Fibroblast of skin of abdomen (primary cell): ENCODE measurements around the gene COL27A1.
"Not testable (repeated sequence)": the region's sequence is repeated elsewhere in the genome, so short reads cannot be mapped to it uniquely, and the experiment has no call there.

Source experiments
- DNase-seq: peaks from one replicate; pipeline ENCODE4 v3.0.0-alpha.2; 2013

Gene COL27A1

DNA sequence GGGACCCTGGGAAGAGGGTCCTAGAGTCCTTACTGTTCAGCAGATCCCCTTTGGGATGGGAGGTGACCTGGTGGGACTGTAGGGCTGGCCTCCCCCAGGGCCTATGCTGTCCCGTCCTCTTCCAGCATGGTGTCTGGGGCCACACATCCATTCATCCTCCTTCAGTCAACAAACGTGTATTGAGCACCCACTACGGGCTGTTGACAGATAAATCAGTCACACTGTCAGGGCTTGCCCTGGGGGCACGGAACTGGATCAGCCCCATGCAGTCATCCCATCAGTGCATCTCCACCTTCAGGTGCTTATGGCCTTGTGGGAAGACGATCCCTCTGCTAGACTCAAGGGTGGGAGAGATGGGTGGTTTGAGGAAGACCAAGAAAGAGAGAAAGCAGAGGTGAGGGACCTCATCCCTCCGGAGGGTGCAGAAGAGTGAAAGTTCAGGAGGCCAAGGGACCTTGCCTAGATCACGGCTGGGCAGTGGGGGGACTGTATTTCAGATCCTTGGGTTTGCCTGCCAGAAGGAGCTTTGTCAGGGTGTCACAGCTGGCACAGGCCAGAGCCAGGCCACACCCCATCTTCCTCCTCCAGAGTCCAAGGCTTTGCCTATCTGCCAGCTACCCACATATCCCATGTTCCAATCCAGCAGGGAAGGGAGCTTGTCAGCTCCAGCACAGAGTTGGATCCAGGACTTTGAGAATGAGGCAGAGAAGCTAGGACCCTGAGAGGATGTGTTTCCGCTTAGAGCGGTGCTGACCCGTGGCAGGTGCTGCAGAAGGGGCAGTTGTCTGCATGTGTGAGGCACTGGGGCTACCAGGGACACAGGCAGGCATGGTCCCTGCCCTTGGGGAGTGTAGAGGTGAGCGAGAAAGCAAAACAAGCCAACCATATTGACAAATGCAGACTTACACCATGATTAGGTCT lies 30.5 kb downstream of the COL27A1 start:
- no peak for DNase-seq

DNA sequence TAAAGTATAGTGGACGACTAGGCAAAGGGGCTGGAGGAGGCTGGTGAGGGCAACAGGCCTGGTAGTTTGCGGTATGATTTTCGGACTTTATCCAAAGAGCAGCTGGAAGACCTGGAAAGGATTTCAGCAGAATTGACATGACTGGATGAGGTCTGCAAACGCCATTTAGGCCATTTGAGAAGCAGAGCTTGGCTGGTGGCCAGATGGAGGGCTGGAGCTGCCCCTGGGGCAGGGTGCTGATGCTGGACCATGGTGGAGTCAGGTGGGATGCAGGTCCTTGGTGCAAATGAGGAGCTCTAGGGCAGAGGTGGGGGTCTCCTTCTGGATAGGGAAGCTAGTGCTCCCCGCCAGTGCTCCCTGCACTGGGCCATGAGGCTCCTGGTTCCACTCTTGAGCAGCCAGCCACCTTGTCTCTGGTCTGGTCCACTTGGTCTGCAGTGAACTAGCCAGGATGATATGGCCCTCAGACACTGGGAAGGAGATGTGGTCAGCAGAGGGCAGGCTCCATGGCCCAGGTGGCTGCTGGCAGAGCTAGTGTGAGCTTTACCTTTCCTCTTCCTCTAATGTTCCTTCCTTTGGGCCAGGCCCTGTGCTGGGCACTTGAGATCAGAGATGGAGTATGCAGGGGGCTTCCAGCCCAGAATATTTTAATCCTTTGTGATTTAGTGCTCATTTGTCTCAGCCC lies 31.4 kb downstream of the COL27A1 start:
- DNase-seq, result no peak

DNA sequence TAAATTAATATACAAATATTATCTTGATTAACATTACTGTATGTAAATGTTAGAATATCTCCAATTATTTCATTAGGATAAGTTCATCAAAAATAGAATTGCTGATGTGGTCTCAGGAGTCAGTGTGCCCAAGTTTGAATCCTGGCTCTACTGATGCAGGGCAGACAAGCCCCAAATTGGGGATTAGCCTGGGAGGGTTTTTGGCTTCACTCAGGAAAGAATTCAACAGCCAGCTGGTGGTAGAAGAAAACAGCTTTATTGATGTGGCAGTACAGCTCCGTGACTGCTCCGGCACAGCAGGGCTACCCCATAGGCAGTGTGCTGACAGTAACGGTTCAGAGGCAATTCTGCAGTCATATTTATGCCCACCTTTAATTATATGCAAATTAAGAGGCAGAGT lies 32.5 kb downstream of the COL27A1 start:
- DNase-seq, result no peak

DNA sequence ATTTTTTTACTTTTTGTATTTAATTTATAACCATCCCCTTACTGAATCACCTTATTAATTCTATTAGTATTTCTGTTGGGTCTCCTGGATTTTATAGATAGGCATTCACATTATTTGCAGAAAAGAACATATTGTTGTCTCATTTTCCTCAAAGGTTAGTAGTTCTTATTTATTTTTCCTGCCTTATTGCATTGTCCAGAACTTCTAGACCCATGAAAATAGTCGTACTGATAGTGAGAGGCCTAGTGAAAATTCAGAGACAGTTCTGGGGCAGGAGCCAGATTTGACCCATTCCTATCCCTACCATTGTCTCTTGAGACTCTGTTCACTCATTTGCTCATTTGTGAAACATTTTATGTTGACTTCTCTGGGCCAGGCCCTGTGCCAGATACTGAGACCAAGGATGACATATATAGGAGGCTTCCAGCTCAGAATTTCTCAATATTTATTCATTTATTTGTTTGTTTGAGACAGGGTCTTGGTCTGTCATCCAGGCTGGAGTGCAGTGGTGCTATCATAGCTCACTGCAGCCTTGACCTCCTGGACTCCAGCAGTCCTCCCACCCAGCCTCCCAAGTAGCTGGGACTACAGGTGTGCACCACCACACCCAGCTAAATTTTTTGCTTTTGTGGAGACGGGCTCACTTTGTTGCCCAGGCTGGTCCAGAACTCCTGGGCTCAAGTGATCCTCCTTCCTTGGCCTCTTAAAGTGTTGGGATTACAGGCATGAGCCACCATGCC lies 34.7 kb downstream of the COL27A1 start:
- no peak for DNase-seq

DNA sequence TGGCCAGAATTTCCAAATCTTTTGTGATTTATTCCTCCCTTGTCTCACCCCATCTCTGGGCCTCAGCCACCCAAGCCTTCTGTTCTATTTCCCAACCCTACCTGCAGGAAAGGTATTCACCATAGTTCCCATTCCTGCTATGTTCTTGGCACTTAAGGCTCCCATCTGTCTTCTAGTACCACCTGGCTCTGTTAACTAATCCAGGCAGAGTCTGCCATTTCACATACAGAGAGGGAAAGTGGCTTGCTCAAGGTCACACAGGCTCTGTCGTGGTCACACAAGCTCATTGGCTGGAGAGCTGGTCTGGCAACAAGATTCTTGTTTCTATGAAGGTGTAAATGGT lies 35.2 kb downstream of the COL27A1 start:
- no peak for DNase-seq

DNA sequence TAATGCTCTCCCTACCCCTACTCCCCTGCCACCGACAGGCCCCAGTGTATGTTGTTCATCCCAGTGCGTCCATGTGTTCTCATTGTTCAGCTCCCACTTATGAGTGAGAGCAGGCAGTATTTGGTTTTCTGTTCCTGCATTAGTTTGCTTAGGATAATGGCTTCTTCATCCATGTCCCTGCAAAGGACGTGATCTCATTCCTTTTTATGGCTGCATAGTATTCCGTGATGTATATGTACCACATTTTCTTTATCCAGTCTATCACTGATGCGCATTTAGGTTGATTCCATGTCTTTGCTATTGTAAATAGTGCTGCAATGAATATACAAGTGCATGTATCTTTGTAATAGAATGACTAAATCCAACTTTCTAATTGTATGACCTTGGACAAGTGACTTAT lies 36.1 kb downstream of the COL27A1 start:
- not testable (repeated sequence) for DNase-seq

DNA sequence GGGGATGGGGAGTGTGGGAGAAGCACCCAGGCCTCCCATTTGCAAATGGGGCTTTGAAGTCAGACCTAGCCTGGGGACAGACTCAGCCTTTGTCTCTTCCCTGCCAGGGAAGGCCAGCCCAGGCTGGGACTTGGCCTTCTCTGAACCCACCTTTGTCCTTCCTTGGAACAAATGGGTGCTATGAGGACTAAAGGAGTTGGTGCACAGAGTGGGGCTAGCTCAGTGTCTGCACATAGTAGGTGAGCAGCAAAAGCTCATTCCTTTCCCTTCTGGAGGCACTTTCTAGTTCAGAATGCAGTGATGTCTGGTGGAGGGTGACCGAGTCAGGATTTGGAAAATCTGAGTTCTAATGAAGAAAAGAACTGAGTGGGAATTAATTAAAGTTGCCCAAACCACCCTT lies 37.2 kb downstream of the COL27A1 start:
- no peak for DNase-seq

DNA sequence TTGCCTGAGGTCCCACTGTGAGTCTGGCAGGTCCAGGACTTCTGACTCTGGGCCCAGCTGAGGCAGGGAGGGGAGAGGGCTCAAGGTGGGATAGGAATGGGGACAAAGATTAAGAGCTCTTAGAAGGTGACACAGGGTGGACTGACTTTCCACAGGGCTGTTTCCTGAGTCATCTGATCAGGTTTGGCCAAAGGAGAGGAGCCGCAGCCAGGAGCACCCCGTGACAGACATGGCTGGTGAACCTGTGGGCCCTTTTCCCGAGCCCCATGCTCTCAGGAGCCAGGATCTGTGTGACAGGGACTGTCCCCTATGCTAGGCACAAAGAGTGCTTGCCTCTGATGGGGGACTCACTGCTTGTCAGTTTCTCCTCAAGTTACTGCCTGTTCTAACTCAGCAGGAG lies 37.8 kb downstream of the COL27A1 start:
- no peak for DNase-seq

DNA sequence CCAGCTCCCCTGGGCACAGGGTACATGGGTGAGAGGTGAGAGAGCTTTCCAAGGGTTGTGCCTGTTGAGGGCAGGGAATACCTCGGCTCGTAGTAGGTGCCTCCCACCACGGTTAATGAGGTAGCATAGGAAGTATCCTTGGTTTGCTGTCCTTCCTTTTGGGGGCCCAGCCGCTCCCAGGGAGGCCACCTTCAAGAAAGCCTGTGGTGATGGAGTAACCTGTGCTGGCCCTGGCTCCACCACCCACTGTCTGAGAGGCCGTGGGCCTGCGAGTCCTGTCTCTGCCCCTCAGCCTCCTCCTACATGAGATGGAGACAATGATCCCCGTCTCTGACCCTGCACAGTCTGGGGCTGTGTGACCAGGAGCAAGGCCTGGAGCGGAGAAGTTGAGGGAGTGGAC lies 40.8 kb downstream of the COL27A1 start:
- DNase-seq, result no peak

DNA sequence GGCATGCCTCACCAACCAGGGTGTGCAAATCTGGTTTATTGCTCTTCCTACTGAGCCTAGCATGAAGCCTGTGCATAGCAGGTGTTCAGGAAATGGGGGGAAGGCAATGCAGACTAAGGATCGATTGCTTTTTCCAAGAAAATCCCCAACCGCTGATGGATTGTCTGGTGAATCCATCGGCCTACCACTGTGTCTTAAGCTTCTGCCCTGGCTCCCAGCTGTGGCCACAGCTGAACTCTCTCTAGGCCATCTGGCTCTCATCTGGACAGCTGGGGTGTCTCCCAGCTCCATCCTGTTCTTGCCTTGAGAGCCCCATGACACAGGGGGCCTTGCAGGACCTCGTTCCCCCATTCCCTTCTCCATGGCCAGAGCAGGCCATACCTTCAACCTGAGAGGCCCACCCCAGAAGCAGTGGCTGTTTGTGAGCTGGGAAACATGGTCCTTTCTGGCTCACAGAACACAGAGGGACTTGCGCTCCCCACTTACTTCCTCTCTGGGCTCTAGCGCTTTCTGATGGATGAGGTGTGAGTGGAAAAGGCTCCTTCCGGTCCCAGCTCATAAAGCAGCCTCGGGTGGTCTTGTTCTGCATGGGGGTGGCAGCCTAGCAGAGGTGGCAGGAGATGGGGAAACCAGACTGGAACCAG lies 41.8 kb downstream of the COL27A1 start:
- DNase-seq, result no peak

DNA sequence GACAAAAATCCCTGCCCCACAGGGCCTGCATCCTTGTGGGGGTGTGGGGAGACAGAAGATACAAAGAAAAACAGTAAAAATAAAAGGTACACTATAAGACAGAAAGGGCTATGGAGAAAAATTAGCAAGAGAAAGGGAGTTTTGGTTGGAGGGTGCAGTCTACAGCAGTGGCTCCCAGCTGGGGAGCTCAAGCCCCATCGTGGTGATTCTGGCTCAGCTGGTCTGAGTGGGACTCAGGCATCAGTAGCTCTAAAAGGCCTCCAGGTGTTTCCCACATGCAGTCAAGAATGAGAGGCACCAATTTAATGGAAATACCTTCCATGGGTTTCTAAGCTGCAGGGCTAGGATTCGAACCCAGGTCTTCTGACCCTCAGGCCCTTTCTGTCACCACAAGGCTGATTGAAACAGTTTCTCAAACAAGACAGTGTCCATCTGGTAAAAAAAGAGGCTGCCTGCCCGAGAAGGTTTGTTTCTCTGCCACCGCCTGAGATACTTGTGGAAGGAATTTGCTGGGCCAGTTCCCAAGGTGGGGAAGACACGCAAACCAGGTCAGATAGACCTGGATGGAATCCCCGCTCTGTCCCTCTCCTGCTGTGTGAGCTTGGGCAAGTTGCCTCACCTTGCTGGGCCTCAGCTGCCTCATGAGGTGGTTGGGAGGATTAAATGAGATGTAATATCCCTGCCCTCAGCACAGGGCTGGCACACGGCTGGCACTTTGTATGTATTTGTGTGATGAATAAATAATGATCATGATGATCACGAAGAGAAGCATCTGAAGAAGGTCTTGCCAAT lies 43.1 kb downstream of the COL27A1 start:
- DNase-seq, result no peak

DNA sequence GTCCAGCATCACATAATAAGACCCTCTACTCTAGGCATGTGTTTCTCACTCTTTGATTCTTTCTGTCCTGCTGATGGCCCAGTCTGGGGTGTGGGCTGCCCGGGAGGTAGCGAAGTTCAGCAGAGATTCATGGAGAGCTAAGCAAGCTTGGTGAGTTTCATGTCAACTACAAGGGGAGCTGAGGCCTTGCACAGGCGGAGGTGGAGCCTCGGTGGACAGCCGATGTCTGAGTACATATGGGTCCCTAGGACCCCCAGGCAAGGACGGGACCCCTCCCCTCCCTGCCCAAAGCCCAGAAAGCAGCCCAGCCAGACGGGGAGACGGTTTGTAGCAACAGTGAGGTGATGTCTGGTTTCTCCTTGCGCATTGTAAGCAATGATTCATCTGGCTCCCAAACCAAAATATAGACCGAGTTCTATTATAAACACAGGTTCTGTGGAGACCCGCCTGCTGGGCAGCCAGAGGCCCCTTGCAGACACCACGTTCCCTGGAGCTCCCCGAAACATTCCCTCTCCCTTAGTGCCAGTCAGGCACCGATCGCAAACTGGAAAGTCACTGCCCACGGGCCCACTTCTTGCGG lies 45.5 kb downstream of the COL27A1 start:
- DNase-seq, result no peak

DNA sequence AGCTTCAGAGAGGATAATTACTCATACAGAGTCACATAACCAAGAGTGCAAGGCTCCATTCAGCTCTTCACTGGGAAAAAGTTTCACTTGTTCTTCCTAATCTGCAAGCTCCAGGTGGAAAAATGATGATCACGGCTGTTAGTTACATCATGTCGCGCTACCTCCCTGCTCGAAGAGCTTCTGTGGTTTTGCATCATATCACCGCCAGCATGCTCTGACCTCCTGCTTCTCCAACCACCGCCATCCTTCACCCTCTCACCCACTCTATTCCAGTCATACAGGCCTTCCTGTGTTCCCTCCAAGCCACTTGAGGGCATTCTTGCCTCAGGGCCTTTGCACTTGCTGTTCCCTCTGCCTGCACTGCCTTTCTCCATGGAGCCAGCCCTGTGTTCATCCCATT lies 47.1 kb downstream of the COL27A1 start:
- no peak for DNase-seq

DNA sequence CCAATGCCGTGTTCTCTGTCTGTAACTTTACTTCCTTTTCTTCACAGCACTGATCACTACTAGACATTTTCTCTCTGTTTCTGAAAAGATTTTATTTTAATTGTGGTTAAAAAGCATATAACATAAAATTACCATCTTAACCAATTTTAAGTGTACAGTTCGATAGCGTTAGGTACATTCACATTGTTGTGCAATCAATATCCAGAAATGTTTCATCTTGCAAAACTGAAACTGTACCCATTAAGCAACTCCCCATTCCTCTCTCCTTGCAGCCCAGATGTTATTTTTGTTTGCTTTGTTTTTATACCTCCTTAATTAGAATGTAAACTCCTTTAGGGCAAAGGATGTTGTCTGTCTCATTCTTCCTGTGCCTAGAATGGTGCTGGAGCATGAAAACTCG lies 47.5 kb downstream of the COL27A1 start:
- DNase-seq, result no peak

DNA sequence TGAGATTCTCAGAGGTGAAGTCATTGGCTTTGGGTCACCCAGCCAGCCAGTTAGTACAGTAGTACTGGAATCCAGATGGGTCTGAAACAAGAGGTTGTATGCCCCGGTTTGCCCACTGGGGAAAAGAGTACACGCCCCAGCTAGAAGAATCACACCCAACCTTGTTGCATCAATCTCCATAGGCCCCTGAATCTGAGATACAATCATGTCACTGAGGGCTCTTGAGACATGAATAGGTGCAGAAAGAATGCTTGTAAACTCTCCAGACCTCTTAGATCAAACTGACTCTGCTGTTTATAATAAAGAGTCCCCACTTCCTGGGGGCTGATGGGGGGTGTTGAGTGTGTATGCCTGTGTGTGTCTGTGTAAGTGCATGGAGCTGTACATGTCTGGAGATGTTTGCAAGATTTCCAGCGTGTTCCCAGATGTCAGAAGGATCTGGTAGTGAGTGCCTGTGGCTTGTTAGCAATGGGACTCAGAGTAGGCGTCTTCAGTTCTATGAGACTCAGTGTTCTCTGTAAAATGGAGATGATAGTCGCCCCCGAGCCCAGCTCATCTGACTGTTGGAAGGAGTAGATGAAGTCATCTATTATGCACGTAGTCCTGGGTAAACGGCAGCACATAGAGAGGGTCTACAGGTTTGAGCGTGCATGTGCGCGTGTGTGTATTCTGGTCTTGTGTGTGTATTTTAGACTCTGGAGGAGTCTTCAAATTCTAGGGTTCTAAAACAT lies 48.2 kb downstream of the COL27A1 start:
- DNase-seq, result peak; percentile 55

DNA sequence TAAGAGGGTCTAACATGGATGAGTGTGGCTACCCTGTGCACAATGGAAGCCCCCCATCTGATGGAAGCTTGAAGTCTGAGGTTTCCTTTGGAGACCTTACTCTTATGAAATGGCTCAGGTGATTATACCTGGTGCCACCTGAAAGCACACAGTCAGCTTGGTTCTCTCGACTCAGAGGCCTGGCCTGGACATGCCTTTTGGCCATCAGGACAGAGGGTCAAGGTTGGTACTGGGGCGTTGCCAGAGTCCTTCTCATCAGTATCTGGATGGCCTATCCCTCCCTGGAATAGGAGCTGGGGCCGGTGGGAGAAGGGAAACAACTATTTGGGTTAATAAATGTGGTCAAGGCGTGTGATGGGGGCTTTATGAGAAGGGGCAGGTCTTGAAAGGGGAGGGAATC lies 48.9 kb downstream of the COL27A1 start:
- no peak for DNase-seq

DNA sequence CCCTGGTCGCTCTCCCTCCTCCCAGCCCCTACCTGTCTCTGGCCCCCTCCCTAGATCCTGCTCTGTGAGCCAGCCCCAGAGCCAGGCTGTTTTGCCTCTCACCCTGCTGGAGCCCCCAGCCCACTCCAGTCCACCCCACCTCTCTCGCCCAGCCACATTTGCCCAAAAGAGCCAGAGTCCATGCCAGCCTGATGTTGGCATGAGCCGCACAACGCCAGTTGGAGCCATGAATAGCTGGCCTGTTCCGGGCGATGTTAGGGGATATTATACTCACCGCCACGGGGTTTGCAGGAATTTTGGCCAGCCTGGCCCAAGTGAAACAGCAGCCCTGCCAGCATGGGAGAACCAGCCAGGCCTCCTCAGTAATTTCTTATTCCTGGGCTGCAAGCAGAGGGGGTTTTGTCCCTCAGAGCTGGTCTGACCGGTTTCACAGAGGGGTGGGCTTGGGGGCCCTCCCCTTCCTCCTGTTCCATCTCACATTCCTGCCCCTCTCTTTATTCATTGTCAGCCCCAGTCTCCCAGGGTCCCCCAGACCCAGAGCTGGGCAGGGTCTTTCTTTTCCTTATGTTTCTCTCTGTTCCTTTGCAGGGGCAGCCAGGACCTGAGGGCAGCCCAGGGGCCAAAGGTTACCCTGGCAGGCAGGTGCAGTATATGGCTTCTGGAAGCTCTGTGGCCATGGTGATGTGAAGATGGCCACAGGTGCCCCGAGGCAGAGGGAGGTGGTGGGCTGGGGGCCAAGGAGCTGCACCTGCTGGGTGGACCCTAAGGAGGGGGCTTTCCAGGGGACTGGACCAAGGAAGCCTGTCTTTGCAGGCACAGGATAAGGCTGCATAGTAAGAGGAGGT lies 50.1 kb downstream of the COL27A1 start:
- DNase-seq, result no peak

DNA sequence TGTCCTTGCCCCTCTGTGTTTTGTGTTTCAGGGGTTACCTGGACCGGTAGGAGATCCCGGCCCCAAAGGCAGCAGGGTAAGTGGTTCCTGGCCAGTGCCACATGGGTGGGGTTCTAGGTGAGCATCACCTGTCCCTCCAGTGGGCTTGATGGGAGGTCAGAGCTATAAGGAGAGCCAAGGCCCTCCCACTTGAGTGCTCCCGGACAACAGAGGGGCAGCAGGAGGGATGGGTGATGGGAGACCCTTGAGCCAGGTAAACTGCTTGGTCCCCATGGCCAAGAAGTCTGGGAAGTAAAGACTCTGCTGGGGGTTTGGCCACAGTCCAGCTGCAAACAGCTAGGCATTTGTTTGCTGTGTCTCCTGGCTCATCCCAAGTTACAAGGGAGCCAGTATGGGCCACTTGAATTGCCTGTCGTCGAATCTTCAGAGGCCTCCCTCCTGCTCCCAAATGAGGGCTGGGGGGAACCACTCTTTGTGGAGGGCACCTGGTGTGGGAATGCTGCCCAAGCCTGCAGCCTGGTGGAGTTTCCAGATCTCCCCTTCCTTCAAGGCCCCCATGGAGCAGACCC lies 51.0 kb downstream of the COL27A1 start:
- DNase-seq, result no peak

DNA sequence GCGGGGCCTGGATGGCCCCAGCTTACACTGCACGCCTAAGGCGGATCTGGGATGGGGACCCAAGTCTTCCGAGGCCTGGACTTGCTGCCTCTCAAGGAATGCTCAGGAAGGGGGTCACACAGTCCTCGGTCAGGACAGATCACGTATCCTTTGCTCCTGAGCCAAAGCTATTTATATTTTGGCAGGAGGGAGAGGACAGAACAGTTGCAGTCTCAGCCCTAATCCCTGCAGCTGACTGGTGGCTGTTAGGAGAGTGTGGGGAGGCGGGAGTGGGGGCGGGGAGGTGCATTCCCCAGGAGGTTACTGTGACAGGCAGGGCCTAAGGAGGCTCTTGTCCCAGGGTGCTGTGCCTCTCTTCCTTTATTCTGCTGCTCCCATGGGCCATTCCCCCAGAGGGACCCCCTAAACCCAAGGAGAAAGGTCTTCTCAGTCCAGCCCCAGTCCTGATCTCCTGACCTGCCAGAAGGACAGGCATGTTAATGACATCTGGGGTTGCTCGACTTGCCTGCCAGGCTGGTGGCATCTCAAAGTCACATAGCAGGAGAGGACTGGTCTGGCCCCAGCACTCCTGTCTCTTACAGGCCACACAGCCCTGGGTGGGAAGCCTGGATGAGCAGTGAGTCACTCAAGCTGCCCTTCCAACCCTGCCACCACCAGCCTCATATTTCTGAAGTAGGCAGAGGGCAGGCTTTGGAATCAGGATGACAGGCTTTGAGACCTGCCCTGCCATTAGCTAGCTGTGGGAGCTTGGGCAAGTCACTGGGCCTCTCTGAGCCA lies 51.9 kb downstream of the COL27A1 start:
- DNase-seq, result peak; percentile 35
